ENCODE data around the gene PPIP5K2. TPM values are rescaled to one million over a fixed set of nuclear protein-coding genes. Genes with fewer than 3 reads are reported as not detected.
A peak's percentile ranks its signal among the peaks of the same experiment; 100 is the strongest.

The PPIP5K2 gene
- total RNA-seq, 1 donor from 2014 or later: 20.3 TPM

DNA sequence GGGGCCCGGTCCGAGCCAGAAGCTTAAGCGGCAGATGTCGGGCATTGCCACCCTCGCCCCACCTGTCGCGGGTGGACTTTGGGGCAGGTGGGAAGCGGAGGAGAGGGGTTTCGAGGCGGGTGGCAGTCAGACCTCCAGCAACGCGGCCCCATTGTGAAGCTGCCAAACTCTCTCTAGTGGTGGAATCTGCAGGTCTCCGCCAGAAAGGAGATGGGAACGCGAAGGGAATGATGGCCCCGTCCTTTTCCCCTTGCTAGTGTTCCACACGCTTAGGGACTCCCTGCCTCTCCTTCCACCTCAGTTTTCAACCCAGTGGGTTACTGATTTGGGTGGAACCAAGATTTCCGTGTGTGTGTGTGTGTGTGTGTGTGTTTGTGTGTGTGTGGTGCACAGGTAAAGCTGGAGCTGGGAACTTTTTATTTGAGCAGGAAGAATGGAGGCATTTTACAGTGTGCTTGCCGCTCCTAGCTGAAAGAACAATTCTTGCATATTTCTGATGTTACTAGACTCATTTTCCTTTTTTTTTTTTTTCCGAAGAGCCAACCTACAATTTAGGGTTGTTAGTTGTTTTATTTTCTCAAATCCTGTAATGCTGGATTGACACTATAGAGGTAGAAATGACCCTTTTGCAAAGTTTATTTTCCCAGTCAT lies 139.7 kb downstream of the PPIP5K2 start:
- H3K4me3 ChIP-seq (ENCODE audit: low read depth, low read length): peak overlapping the region; percentile 95
- DNase-seq (ENCODE audit: low read depth): peak; percentile 17
- TF ChIP-seq, protein P1, sequence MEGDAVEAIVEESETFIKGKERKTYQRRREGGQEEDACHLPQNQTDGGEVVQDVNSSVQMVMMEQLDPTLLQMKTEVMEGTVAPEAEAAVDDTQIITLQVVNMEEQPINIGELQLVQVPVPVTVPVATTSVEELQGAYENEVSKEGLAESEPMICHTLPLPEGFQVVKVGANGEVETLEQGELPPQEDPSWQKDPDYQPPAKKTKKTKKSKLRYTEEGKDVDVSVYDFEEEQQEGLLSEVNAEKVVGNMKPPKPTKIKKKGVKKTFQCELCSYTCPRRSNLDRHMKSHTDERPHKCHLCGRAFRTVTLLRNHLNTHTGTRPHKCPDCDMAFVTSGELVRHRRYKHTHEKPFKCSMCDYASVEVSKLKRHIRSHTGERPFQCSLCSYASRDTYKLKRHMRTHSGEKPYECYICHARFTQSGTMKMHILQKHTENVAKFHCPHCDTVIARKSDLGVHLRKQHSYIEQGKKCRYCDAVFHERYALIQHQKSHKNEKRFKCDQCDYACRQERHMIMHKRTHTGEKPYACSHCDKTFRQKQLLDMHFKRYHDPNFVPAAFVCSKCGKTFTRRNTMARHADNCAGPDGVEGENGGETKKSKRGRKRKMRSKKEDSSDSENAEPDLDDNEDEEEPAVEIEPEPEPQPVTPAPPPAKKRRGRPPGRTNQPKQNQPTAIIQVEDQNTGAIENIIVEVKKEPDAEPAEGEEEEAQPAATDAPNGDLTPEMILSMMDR (IDR thresholded peaks at IDR 0.05; ENCODE audit: insufficient read depth, low read length, severe bottlenecking): no peak
- FAIRE-seq: no peak
- no peaks in the 10 kb centered on the region for H3K36me3 ChIP-seq (ENCODE audit: control insufficient read depth, insufficient read depth, low read length)
- no peaks in the 10 kb centered on the region for H3K27me3 ChIP-seq (ENCODE audit: control insufficient read depth, insufficient read depth, low read length)

DNA sequence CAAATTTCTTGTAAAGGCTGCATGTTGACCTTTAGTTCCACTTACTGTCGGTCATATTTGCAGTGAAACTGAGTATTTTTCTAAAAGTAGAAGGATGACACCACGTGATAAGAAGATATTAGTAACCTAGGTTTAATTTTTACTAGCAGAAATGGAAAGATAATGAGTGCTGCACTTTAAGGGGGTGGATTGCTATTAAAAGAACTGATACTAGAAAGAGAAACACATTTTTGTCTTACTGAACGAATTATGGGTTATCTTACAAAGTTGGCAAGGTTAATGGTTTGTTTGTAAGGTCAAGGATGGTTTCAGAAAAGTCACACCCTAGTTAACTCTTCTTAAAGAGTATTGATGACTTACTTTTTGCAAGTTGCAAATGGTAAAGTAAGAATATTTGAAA lies 140.8 kb downstream of the PPIP5K2 start:
- Histone ChIP-seq H3K27me3 (ENCODE audit: control insufficient read depth, insufficient read depth, low read length) (no peaks in the 10 kb centered on the region), H3K36me3 (ENCODE audit: control insufficient read depth, insufficient read depth, low read length) (no peaks in the 10 kb centered on the region), H3K4me3 (ENCODE audit: low read depth, low read length) (no peak overlapping the region)
- TF ChIP-seq, protein P1 (IDR thresholded peaks at IDR 0.05; ENCODE audit: insufficient read depth, low read length, severe bottlenecking): no peak
- no peak for DNase-seq (ENCODE audit: low read depth)
- FAIRE-seq: no peak

Other genes with a start within 250 kb of the PPIP5K2 start
- gene GIN1, start 163 bp upstream of the PPIP5K2 start, total RNA-seq: 5.0 and 6.5 TPM in 2 replicates
- 10.8 and 11.6 TPM in 2 replicates for gene MACIR, start 138.5 kb downstream of the PPIP5K2 start, total RNA-seq